HG03060 (cell line): ENCODE results near the gene DPP4.
A peak's percentile ranks its signal among the peaks of the same experiment; 100 is the strongest.
"Not testable (repeated sequence)": the region's sequence is repeated elsewhere in the genome, so short reads cannot be mapped to it uniquely, and the experiment has no call there.

Experiments
- ATAC-seq: cut with Tn5 transposase; IDR thresholded peaks from one replicate; pipeline ENCODE4 v1.9.1; 2021; ENCODE audit warnings: low read depth, moderate number of reproducible peaks; ENCODE audit not compliant: unreplicated experiment

Gene DPP4

GRCh38 chr2:162060532-162060931 lies 13.5 kb downstream of the DPP4 start:
- no peak for ATAC-seq

- ATAC-seq = peak; percentile 81
These were observed 14.9 kb downstream of the DPP4 start for GRCh38 chr2:162058973-162059668.

GRCh38 chr2:162057426-162057825 lies 16.6 kb downstream of the DPP4 start:
- no peak for ATAC-seq

GRCh38 chr2:162056796-162057399 lies 17.1 kb downstream of the DPP4 start:
- no peak for ATAC-seq

GRCh38 chr2:162053808-162054155 lies 20.2 kb downstream of the DPP4 start:
- no peak for ATAC-seq

- ATAC-seq = no peak
These were observed 20.8 kb downstream of the DPP4 start for GRCh38 chr2:162053066-162053807.

GRCh38 chr2:162050513-162050961 lies 23.5 kb downstream of the DPP4 start:
- no peak for ATAC-seq

- ATAC-seq = not testable (repeated sequence)
These were observed 24.9 kb downstream of the DPP4 start for GRCh38 chr2:162049089-162049488.

GRCh38 chr2:162044586-162044985 lies 29.4 kb downstream of the DPP4 start:
- no peak for ATAC-seq

- no peak for ATAC-seq
These were observed 30.9 kb downstream of the DPP4 start for GRCh38 chr2:162043132-162043531.

- no peak for ATAC-seq
These were observed 32.5 kb downstream of the DPP4 start for GRCh38 chr2:162041485-162041884.

- ATAC-seq = no peak
These were observed 35.3 kb downstream of the DPP4 start for GRCh38 chr2:162038725-162039124.

- ATAC-seq = no peak
These were observed 36.1 kb downstream of the DPP4 start for GRCh38 chr2:162037886-162038285.

GRCh38 chr2:162037028-162037795 lies 36.8 kb downstream of the DPP4 start:
- ATAC-seq = no peak

GRCh38 chr2:162035981-162036380 lies 38.0 kb downstream of the DPP4 start:
- no peak for ATAC-seq

- ATAC-seq = no peak
These were observed 43.4 kb downstream of the DPP4 start for GRCh38 chr2:162030363-162031190.

GRCh38 chr2:162029287-162029901 lies 44.6 kb downstream of the DPP4 start:
- no peak for ATAC-seq

GRCh38 chr2:162028511-162028910 lies 45.5 kb downstream of the DPP4 start:
- no peak for ATAC-seq

- ATAC-seq = no peak
These were observed 48.7 kb downstream of the DPP4 start for GRCh38 chr2:162025121-162025911.
